Upper lobe of left lung (tissue), 6 donors: ENCODE results near the gene CALCR. TPM values are rescaled to one million over a fixed set of nuclear protein-coding genes. Genes with fewer than 3 reads are reported as not detected.
"Not testable (repeated sequence)": the region's sequence is repeated elsewhere in the genome, so short reads cannot be mapped to it uniquely, and the experiment has no call there.

Source experiments
- ATAC-seq, 2 donors: fragments of 200-7000 bp; cut with Tn5 transposase; one replicate each; pipeline ENCODE4 v1.9.1; 2022; ENCODE audit warnings: mild to moderate bottlenecking in 2 of 2, moderate library complexity in 2 of 2; ENCODE audit not compliant: low FRiP score in 2 of 2
- DNase-seq, 2 donors: peaks; one replicate each; pipeline ENCODE4 v3.0.0-alpha.2; 2019 to 2020
- H3K27ac ChIP-seq, 4 donors: fragments of 200-600 bp; sonication (generic); one replicate each; pipeline ENCODE4 v1.5.1; 2016 to 2019
- H3K27me3 ChIP-seq, 4 donors: fragments of 200-600 bp; sonication (generic); one replicate each; pipeline ENCODE4 v1.5.1; 2017 to 2019
- H3K36me3 ChIP-seq, 4 donors: fragments of 200-600 bp; sonication (generic); one replicate each; pipeline ENCODE4 v1.5.1; 2016 to 2019
- H3K4me1 ChIP-seq, 4 donors: fragments of 200-600 bp; sonication (generic); one replicate each; pipeline ENCODE4 v1.5.1; 2018 to 2019
- H3K4me3 ChIP-seq, 4 donors: fragments of 200-600 bp; sonication (generic); one replicate each; pipeline ENCODE4 v1.5.1; 2017 to 2019; ENCODE audit warnings: mild to moderate bottlenecking in 2 of 4, moderate library complexity in 1 of 4
- H3K9me3 ChIP-seq, 4 donors: fragments of 200-600 bp; sonication (generic); one replicate each; pipeline ENCODE4 v1.5.1; 2018 to 2019
- CTCF ChIP-seq, 6 experiments: fragments of 450-650 bp in 4 of 6; fragments of 200-600 bp in 2 of 6; sonication (generic) in 2 of 6; IDR thresholded peaks; one replicate each; pipeline ENCODE4 v1.5.1; 2016 to 2019; ENCODE audit warnings: antibody characterized with exemption in 6 of 6
- EP300 ChIP-seq, 4 donors: sonication (generic); formaldehyde crosslinking; IDR thresholded peaks; one replicate each; pipeline ENCODE4 v1.5.1; 2017; ENCODE audit warnings: antibody characterized with exemption in 4 of 4, control low read depth in 2 of 4
- POLR2A ChIP-seq, 4 donors: fragments of 450-650 bp; IDR thresholded peaks; one replicate each; pipeline ENCODE4 v1.5.1; 2016 to 2017; ENCODE audit warnings: antibody characterized with exemption in 4 of 4, mild to moderate bottlenecking in 2 of 4
- POLR2AphosphoS5 ChIP-seq, 2 donors: sonication (generic); formaldehyde crosslinking; IDR thresholded peaks; one replicate each; pipeline ENCODE4 v1.5.1; 2017; ENCODE audit warnings: antibody characterized with exemption in 2 of 2
- WGBS, 2 donors: methylation state at CpG; one replicate each; pipeline ENCODE4 v1.1.5; 2017 to 2018; 5-methylcytosine and 5-hydroxymethylcytosine counted together
- total RNA-seq, 6 donors: library from RNA; depleted of rRNA in 4 of 6; stranded (reverse); fragments of >200 nt in 4 of 6; gene quantifications; one replicate each; pipeline versions ENCODE4 v1.1.0 to v1.2.1, GENCODE V29; 2016 to 2021
- donor health status: DM: no; HTN: no; CAD: no; lungs with moderate emphysema.
- donor health status: DM: no; HTN: yes; CAD: no; lungs with severe emphysema.

The CALCR gene
- total RNA-seq, 6 donors from 2014 or later: 0.09 to 0.10 TPM; not detected in 4

DNA sequence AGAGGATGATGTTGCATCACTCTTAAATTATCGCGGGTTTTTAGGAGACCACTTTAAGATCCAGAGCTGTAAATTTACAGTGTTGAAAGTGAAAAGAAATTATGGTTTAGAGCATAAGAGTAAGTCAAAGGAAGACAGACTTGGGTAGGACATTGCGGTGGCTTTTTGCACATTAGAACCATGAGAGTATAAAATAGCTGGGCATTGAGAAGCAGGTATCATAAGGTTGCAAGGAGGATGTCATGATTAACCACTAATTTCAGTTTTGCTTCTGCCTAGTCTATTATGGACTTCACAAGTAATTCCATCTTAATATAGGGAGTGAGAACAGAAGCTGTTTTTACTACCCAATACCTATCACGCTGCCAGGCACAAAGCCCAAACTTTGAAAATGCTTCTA is 57.7 kb downstream of the CALCR start:
- no peak for ATAC-seq
- Histone ChIP-seq H3K36me3 (no peaks in the 10 kb centered on the region), H3K4me1 (no peaks in the 10 kb centered on the region), H3K27me3 (no peaks in the 10 kb centered on the region), H3K27ac (no peak overlapping the region), H3K4me3 (no peak overlapping the region), H3K9me3 (no peaks in the 10 kb centered on the region)
- DNase-seq: no peak
- WGBS, 2 donors: 95% methylated on average over 4 of the region's 4 CpGs
- TF ChIP-seq POLR2AphosphoS5 (IDR thresholded peaks at IDR 0.05): no peak
- no peak for TF ChIP-seq CTCF (IDR thresholded peaks at IDR 0.05)
- TF ChIP-seq EP300 (IDR thresholded peaks at IDR 0.05): no peak

- no peaks in the 10 kb centered on the region for H3K36me3 ChIP-seq
- no peak for DNase-seq
- ATAC-seq: no peak
- no peaks in the 10 kb centered on the region for H3K9me3 ChIP-seq
- no peaks in the 10 kb centered on the region for H3K4me1 ChIP-seq
- 58 to 69% methylated on average over 1 of the region's 1 CpG for WGBS, 2 donors
- H3K4me3 ChIP-seq: no peak overlapping the region
- H3K27ac ChIP-seq: no peak overlapping the region
- H3K27me3 ChIP-seq: no peaks in the 10 kb centered on the region
- TF ChIP-seq CTCF (IDR thresholded peaks at IDR 0.05) (no peak), POLR2AphosphoS5 (IDR thresholded peaks at IDR 0.05) (no peak), EP300 (IDR thresholded peaks at IDR 0.05) (no peak), POLR2A (IDR thresholded peaks at IDR 0.05) (no peak)
These were observed 59.4 kb downstream of the CALCR start for GRCh38 chr7:93515144-93515543.

DNA sequence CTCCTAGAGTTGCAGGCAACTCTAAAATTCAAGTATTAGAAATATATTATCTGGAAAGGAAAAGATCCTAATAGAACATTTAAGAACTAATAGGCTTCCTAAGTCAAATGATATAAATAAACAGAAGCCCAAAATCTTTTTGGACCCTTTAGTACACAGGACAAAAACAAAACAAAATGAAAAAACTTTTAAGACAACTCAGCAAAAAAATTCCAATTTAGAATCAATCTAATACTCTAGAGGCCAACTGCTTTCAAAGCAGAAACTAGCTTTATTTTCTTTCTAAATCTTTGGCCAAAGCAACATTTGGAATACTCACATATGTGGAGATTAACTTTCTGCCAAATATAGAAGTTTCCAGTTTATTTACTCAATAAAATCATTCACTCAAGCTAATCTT is 65.2 kb downstream of the CALCR start:
- Histone ChIP-seq H3K27me3 (no peaks in the 10 kb centered on the region), H3K4me1 (no peaks in the 10 kb centered on the region), H3K27ac (no peak overlapping the region), H3K36me3 (no peaks in the 10 kb centered on the region), H3K9me3 (no peaks in the 10 kb centered on the region), H3K4me3 (no peak overlapping the region)
- ATAC-seq (no peak), DNase-seq (no peak)
- no peak for TF ChIP-seq POLR2A (IDR thresholded peaks at IDR 0.05)
- TF ChIP-seq EP300 (IDR thresholded peaks at IDR 0.05): no peak
- no peak for TF ChIP-seq POLR2AphosphoS5 (IDR thresholded peaks at IDR 0.05)
- TF ChIP-seq CTCF (IDR thresholded peaks at IDR 0.05): no peak

GRCh38 chr7:93503088-93503487 is 71.4 kb downstream of the CALCR start:
- ATAC-seq (no peak), DNase-seq (no peak)
- H3K27ac ChIP-seq: no peak overlapping the region
- H3K36me3 ChIP-seq: no peaks in the 10 kb centered on the region
- 69 to 86% methylated on average over 3 of the region's 3 CpGs for WGBS, 2 donors
- H3K4me1 ChIP-seq: no peaks in the 10 kb centered on the region
- no peaks in the 10 kb centered on the region for H3K9me3 ChIP-seq
- H3K4me3 ChIP-seq: no peak overlapping the region
- TF ChIP-seq POLR2A (IDR thresholded peaks at IDR 0.05): no peak
- H3K27me3 ChIP-seq: no peaks in the 10 kb centered on the region

GRCh38 chr7:93491860-93492259 is 82.7 kb downstream of the CALCR start:
- DNase-seq, H3K36me3 ChIP-seq, H3K27me3 ChIP-seq, H3K4me3 ChIP-seq, H3K4me1 ChIP-seq, H3K9me3 ChIP-seq, ATAC-seq, H3K27ac ChIP-seq: not testable (repeated sequence)
- 79 to 82% methylated on average over 3 of the region's 3 CpGs for WGBS, 2 donors

- Histone ChIP-seq H3K36me3 (no peaks in the 10 kb centered on the region), H3K4me1 (no peaks in the 10 kb centered on the region), H3K4me3 (no peak overlapping the region), H3K9me3 (no peaks in the 10 kb centered on the region), H3K27me3 (no peaks in the 10 kb centered on the region), H3K27ac (no peak overlapping the region)
- no peak for ATAC-seq
- 55 to 63% methylated on average over 2 of the region's 2 CpGs for WGBS, 2 donors
- TF ChIP-seq CTCF (IDR thresholded peaks at IDR 0.05) (no peak), POLR2AphosphoS5 (IDR thresholded peaks at IDR 0.05) (no peak), EP300 (IDR thresholded peaks at IDR 0.05) (no peak), POLR2A (IDR thresholded peaks at IDR 0.05) (no peak)
- no peak for DNase-seq
These were observed 97.8 kb downstream of the CALCR start for GRCh38 chr7:93476491-93477344.
